WTC11 (cell line): Measurements from ENCODE around the gene SAMD13. TPM values are rescaled to one million over a fixed set of nuclear protein-coding genes. Genes with fewer than 3 reads are reported as not detected.

Experiments
- ATAC-seq: fragments of 200-7000 bp; cut with Tn5 transposase; 2 replicates; pipeline ENCODE4 v1.10.0; 2021; ENCODE audit warnings: mild to moderate bottlenecking, moderate library complexity
- CTCF ChIA-PET: fragments of 300-600 bp; sonication (Branson Sonifier 250); formaldehyde crosslinking; loops from one replicate; lab custom pipeline; 2021; ENCODE audit warnings: antibody characterized with exemption; lab: Charles Lee
- POLR2A ChIA-PET: fragments of 350-600 bp; sonication (Branson Sonifier 250); formaldehyde crosslinking; loops from one replicate; lab custom pipeline; 2021; ENCODE audit warnings: antibody characterized with exemption; lab: Charles Lee
- DNase-seq: peaks from one replicate; pipeline ENCODE4 v3.0.0; 2021; ENCODE audit warnings: low spot score
- H3K27ac Mint-ChIP-seq: 2 replicates; pipeline ENCODE4 v1.8.0; 2021; ENCODE audit warnings: mixed read lengths
- H3K27me3 Mint-ChIP-seq: 2 replicates; pipeline ENCODE4 v1.8.0; 2021; ENCODE audit warnings: low read depth, mild to moderate bottlenecking, moderate library complexity, mixed read lengths
- H3K36me3 Mint-ChIP-seq: 2 replicates; pipeline ENCODE4 v1.8.0; 2021; ENCODE audit warnings: mixed read lengths
- H3K4me1 Mint-ChIP-seq: 2 replicates; pipeline ENCODE4 v1.8.0; 2022; ENCODE audit warnings: mixed read lengths
- H3K4me3 Mint-ChIP-seq: 2 replicates; pipeline ENCODE4 v1.8.0; 2021; ENCODE audit warnings: mild to moderate bottlenecking, moderate library complexity, mixed read lengths
- H3K9me3 Mint-ChIP-seq: 2 replicates; pipeline ENCODE4 v1.8.0; 2021; ENCODE audit warnings: mixed read lengths
- CBFB ChIP-seq: sonication (generic); formaldehyde crosslinking; IDR thresholded peaks from 2 replicates; pipeline ENCODE4 v1.8.1; 2022; ENCODE audit warnings: mild to moderate bottlenecking, low read depth, missing genetic modification reagents
- CDX4 ChIP-seq: fragments of 250-450 bp; sonication (Bioruptor Pico); IDR thresholded peaks from 2 replicates; pipeline ENCODE4 v1.9.0; 2021; ENCODE audit warnings: moderate library complexity, mild to moderate bottlenecking, inconsistent platforms, borderline replicate concordance
- CREB1 ChIP-seq: sonication (generic); formaldehyde crosslinking; IDR thresholded peaks from 2 replicates; pipeline ENCODE4 v1.8.0; 2023; ENCODE audit warnings: mild to moderate bottlenecking, missing genetic modification reagents
- E2F5 ChIP-seq: sonication (generic); formaldehyde crosslinking; IDR thresholded peaks from 2 replicates; pipeline ENCODE4 v1.8.1; 2022; ENCODE audit warnings: mild to moderate bottlenecking, moderate library complexity, missing genetic modification reagents
- IRF2 ChIP-seq: sonication (generic); formaldehyde crosslinking; IDR thresholded peaks from 2 replicates; pipeline ENCODE4 v1.8.0; 2022; ENCODE audit warnings: low read depth, missing genetic modification reagents, borderline replicate concordance
- NFATC4 ChIP-seq: fragments of 250-450 bp; sonication (Bioruptor Pico); IDR thresholded peaks from 2 replicates; pipeline ENCODE4 v1.9.0; 2021; ENCODE audit warnings: mild to moderate bottlenecking
- PRRX2 ChIP-seq: fragments of 250-450 bp; sonication (Bioruptor Pico); IDR thresholded peaks from 2 replicates; pipeline ENCODE4 v1.8.0; 2021; ENCODE audit warnings: mild to moderate bottlenecking
- RORB ChIP-seq: fragments of 250-450 bp; sonication (Bioruptor Pico); IDR thresholded peaks from 2 replicates; pipeline ENCODE4 v1.9.0; 2021; ENCODE audit warnings: mild to moderate bottlenecking
- SMAD3 ChIP-seq: sonication (generic); formaldehyde crosslinking; IDR thresholded peaks from 2 replicates; pipeline ENCODE4 v1.8.0; 2022; ENCODE audit warnings: missing genetic modification reagents, mild to moderate bottlenecking, borderline replicate concordance
- SMAD4 ChIP-seq: sonication (generic); formaldehyde crosslinking; IDR thresholded peaks from 2 replicates; pipeline ENCODE4 v1.8.0; 2022; ENCODE audit warnings: mild to moderate bottlenecking, missing genetic modification reagents
- ZBTB21 ChIP-seq: sonication (generic); formaldehyde crosslinking; IDR thresholded peaks from 2 replicates; pipeline ENCODE4 v1.8.1; 2023; ENCODE audit warnings: mild to moderate bottlenecking, missing genetic modification reagents, borderline replicate concordance
- ZNF416 ChIP-seq: fragments of 250-450 bp; sonication (Bioruptor Pico); IDR thresholded peaks from 2 replicates; pipeline ENCODE4 v1.9.0; 2021; ENCODE audit warnings: mild to moderate bottlenecking, inconsistent platforms
- ZNF671 ChIP-seq: fragments of 250-450 bp; sonication (Bioruptor Pico); IDR thresholded peaks from 2 replicates; pipeline ENCODE4 v1.8.0; 2021; ENCODE audit warnings: mild to moderate bottlenecking
- total RNA-seq: library from RNA; stranded (reverse); gene quantifications from 3 replicates; pipeline ENCODE4 v1.2.3, GENCODE V29; 2021
- TF ChIP-seq, protein P1 (sequence below): sonication (generic); formaldehyde crosslinking; IDR thresholded peaks from 2 replicates; pipeline ENCODE4 v1.8.0; 2022; ENCODE audit warnings: mild to moderate bottlenecking, missing genetic modification reagents
- TF ChIP-seq, protein P2 (sequence below): fragments of 250-450 bp; sonication (Bioruptor Pico); IDR thresholded peaks from 2 replicates; pipeline ENCODE4 v1.9.0; 2021; ENCODE audit warnings: mild to moderate bottlenecking, borderline replicate concordance
- TF ChIP-seq, protein P3 (sequence below): sonication (generic); formaldehyde crosslinking; IDR thresholded peaks from 2 replicates; pipeline ENCODE4 v1.8.1; 2022; ENCODE audit warnings: missing genetic modification reagents, borderline replicate concordance
- TF ChIP-seq, protein P4 (sequence below): sonication (generic); formaldehyde crosslinking; IDR thresholded peaks from 2 replicates; pipeline ENCODE4 v1.8.1; 2022; ENCODE audit warnings: mild to moderate bottlenecking, missing genetic modification reagents, moderate library complexity, borderline replicate concordance
- TF ChIP-seq, protein P5 (sequence below): sonication (generic); formaldehyde crosslinking; IDR thresholded peaks from 2 replicates; pipeline ENCODE4 v1.8.1; 2023; ENCODE audit warnings: mild to moderate bottlenecking, moderate library complexity, missing genetic modification reagents
- TF ChIP-seq, protein P6 (sequence below): fragments of 250-450 bp; sonication (Bioruptor Pico); IDR thresholded peaks from 2 replicates; pipeline ENCODE4 v2.1.2; 2022; ENCODE audit warnings: mild to moderate bottlenecking, moderate library complexity

SAMD13 gene
- total RNA-seq, 1 experiment from 2014 or later: 1.8 TPM

DNA sequence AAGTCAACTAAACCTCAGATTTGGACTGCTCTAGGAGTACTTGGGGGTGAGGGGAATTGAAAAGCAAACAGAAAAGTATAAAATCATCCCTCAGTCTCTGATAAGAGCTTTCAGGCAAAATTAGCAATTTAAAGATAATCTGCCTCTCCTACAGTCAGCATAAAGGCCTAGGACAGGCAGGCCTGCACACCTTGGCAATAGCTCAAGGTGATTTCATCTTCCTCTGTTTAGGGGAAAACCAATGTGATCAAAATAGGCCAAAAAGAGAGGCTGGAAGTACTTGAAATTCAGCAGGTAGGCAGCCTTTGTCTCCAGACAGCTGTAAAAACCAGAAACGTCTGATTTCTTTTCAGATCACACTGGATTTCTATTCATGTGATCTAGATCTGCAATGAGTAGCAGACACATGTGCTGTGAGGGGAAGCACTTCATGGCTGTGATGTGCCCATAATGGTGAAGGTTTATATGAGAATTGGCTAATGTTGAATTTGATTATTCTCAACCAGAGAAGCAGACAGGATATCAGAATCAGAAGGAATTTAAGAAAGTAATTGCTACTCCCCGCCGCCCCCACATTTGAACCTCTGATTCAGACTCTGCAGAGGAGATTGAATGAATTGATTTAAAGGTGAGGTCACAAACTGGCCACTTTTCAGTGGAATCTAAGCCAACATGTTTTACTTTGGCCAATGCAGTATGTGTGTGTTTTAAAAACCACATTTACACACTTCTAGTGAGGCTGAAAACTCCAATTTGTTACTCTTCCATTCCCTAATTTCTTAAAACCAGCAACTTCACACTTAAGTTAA is 51.0 kb downstream of the SAMD13 start:
- Mint-ChIP-seq H3K4me1 (no peaks in the 10 kb centered on the region), H3K4me3 (no peak overlapping the region), H3K9me3 (no peaks in the 10 kb centered on the region), H3K27ac (no peak overlapping the region), H3K27me3 (no peaks in the 10 kb centered on the region; the same call in 1 of the 2 replicates), H3K36me3 (no peaks in the 10 kb centered on the region)
- CTCF ChIA-PET: no interaction called here
- POLR2A ChIA-PET: no interaction called here
- ATAC-seq (no peak), DNase-seq (no peak)
- TF ChIP-seq E2F5 (CRISPR knock-in tag) (no peak), CREB1 (CRISPR knock-in tag) (no peak), ZNF416 (CRISPR knock-in tag) (no peak), CBFB (CRISPR knock-in tag) (no peak), CDX4 (CRISPR knock-in tag) (no peak), ZBTB21 (CRISPR knock-in tag) (no peak), ZNF671 (CRISPR knock-in tag) (no peak), RORB (no peak), SMAD4 (no peak), NFATC4 (CRISPR knock-in tag) (no peak), SMAD3 (no peak), PRRX2 (CRISPR knock-in tag) (no peak), IRF2 (CRISPR knock-in tag) (no peak)
- TF ChIP-seq, protein P1, sequence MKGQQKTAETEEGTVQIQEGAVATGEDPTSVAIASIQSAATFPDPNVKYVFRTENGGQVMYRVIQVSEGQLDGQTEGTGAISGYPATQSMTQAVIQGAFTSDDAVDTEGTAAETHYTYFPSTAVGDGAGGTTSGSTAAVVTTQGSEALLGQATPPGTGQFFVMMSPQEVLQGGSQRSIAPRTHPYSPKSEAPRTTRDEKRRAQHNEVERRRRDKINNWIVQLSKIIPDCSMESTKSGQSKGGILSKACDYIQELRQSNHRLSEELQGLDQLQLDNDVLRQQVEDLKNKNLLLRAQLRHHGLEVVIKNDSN (CRISPR knock-in tag): no peak
- TF ChIP-seq, protein P2, sequence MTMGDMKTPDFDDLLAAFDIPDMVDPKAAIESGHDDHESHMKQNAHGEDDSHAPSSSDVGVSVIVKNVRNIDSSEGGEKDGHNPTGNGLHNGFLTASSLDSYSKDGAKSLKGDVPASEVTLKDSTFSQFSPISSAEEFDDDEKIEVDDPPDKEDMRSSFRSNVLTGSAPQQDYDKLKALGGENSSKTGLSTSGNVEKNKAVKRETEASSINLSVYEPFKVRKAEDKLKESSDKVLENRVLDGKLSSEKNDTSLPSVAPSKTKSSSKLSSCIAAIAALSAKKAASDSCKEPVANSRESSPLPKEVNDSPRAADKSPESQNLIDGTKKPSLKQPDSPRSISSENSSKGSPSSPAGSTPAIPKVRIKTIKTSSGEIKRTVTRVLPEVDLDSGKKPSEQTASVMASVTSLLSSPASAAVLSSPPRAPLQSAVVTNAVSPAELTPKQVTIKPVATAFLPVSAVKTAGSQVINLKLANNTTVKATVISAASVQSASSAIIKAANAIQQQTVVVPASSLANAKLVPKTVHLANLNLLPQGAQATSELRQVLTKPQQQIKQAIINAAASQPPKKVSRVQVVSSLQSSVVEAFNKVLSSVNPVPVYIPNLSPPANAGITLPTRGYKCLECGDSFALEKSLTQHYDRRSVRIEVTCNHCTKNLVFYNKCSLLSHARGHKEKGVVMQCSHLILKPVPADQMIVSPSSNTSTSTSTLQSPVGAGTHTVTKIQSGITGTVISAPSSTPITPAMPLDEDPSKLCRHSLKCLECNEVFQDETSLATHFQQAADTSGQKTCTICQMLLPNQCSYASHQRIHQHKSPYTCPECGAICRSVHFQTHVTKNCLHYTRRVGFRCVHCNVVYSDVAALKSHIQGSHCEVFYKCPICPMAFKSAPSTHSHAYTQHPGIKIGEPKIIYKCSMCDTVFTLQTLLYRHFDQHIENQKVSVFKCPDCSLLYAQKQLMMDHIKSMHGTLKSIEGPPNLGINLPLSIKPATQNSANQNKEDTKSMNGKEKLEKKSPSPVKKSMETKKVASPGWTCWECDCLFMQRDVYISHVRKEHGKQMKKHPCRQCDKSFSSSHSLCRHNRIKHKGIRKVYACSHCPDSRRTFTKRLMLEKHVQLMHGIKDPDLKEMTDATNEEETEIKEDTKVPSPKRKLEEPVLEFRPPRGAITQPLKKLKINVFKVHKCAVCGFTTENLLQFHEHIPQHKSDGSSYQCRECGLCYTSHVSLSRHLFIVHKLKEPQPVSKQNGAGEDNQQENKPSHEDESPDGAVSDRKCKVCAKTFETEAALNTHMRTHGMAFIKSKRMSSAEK (CRISPR knock-in tag): no peak
- TF ChIP-seq, protein P3, sequence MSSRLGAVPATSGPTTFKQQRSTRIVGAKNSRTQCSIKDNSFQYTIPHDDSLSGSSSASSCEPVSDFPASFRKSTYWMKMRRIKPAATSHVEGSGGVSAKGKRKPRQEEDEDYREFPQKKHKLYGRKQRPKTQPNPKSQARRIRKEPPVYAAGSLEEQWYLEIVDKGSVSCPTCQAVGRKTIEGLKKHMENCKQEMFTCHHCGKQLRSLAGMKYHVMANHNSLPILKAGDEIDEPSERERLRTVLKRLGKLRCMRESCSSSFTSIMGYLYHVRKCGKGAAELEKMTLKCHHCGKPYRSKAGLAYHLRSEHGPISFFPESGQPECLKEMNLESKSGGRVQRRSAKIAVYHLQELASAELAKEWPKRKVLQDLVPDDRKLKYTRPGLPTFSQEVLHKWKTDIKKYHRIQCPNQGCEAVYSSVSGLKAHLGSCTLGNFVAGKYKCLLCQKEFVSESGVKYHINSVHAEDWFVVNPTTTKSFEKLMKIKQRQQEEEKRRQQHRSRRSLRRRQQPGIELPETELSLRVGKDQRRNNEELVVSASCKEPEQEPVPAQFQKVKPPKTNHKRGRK: no peak
- TF ChIP-seq, protein P4, sequence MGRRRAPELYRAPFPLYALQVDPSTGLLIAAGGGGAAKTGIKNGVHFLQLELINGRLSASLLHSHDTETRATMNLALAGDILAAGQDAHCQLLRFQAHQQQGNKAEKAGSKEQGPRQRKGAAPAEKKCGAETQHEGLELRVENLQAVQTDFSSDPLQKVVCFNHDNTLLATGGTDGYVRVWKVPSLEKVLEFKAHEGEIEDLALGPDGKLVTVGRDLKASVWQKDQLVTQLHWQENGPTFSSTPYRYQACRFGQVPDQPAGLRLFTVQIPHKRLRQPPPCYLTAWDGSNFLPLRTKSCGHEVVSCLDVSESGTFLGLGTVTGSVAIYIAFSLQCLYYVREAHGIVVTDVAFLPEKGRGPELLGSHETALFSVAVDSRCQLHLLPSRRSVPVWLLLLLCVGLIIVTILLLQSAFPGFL (CRISPR knock-in tag): no peak
- TF ChIP-seq, protein P5, sequence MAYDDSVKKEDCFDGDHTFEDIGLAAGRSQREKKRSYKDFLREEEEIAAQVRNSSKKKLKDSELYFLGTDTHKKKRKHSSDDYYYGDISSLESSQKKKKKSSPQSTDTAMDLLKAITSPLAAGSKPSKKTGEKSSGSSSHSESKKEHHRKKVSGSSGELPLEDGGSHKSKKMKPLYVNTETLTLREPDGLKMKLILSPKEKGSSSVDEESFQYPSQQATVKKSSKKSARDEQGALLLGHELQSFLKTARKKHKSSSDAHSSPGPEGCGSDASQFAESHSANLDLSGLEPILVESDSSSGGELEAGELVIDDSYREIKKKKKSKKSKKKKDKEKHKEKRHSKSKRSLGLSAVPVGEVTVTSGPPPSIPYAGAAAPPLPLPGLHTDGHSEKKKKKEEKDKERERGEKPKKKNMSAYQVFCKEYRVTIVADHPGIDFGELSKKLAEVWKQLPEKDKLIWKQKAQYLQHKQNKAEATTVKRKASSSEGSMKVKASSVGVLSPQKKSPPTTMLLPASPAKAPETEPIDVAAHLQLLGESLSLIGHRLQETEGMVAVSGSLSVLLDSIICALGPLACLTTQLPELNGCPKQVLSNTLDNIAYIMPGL (CRISPR knock-in tag): no peak
- TF ChIP-seq, protein P6, sequence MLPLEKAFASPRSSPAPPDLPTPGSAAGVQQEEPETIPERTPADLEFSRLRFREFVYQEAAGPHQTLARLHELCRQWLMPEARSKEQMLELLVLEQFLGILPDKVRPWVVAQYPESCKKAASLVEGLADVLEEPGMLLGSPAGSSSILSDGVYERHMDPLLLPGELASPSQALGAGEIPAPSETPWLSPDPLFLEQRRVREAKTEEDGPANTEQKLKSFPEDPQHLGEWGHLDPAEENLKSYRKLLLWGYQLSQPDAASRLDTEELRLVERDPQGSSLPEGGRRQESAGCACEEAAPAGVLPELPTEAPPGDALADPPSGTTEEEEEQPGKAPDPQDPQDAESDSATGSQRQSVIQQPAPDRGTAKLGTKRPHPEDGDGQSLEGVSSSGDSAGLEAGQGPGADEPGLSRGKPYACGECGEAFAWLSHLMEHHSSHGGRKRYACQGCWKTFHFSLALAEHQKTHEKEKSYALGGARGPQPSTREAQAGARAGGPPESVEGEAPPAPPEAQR (CRISPR knock-in tag): no peak
